Measurements from ENCODE around the gene LMNA. TPM values are rescaled to one million over a fixed set of nuclear protein-coding genes. Genes with fewer than 3 reads are reported as not detected.

The LMNA gene
- total RNA-seq, 2 experiments from 2014 or later = 6.5 to 14.3 TPM

DNA sequence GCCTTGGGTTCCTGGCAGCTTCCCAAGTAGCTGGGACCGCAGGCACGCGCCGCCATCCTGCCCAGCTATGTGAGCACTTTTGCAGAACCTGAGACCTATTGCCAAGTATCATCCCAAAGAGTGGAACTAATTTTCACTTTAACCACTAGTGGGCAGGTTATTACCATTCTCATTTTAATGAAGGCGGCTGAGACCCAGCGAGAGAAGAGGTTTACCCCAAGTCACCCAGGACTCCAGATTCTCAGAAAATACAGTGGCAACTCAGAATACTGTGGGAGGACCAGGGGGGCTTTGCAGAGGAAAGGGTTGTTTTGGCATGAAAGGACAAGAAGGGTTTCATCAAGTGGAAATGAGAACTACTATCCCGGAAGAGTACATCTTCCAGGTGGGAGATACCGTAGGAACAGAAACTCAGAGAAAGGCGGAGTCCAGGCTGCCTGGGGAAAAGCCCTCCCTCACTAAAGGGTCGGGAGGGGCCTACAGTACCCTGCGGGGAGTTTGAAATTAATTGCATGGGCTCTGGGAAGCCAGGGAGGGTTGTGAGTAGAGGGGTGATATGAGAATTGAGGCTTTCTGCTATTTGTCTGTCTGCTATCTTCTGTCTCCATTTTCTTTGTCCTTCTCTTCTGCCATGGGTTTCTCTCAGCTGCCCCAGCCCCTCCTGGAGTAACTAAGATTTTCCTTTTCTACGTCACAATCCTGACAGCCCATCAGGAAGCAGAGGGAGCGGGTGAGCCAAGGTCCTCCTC, 31.7 kb downstream of the LMNA start:
- Histone ChIP-seq H4K20me1 (ENCODE audit: insufficient read depth, low read length) (no peaks in the 10 kb centered on the region), H3K4me1 (ENCODE audit: insufficient read depth, low read length, poor library complexity, severe bottlenecking) (peaks cover 41% of the 10 kb centered on the region)

DNA sequence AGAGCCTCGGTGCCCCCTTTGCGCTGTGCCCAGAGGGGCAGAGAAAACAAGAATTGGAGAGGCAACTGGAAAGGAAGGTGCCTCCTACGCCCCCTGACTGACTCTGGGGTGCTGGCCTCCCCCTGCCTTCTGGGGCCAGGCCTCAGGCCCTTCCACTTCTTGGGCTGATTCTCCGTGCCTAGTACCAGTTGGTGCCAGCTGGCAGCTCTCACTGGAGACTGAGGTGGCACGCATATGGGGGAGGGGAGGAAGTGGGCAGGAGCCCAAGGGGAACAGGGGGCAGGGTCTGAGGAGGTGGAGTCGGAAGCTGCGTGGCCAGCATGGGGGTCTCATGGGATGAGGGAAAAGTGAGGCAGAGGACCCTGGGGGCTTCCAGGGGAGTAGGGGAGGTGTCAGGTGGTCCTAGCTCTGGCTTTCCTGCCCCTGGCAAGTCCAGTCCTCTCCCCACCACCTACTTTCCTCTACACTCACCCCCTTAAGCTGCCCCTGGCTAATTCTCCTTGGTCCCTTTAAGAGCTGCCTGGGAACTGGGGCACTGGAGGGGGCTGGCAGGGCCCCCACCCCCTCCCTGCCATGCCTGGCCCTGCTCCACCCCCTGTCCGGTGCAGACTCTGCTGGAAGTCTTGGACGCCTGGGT, 32.4 kb downstream of the LMNA start:
- intact Hi-C loops (cut with micrococcal nuclease; ENCODE audit: unreplicated experiment) = loop anchor here (1.0 kb wide), 2 partner anchors 66 to 78 kb away; partner anchors contain the start of gene PMF1
- Histone ChIP-seq H4K20me1 (ENCODE audit: insufficient read depth, low read length) (no peaks in the 10 kb centered on the region), H3K36me3 (ENCODE audit: insufficient read depth, low read length) (no peaks in the 10 kb centered on the region), H3K4me3 (ENCODE audit: low read depth, low read length, poor library complexity, severe bottlenecking) (peak overlapping the region; percentile 40), H3K4me2 (ENCODE audit: low read length) (peak overlapping the region; percentile 85), H3K9me3 (ENCODE audit: low read length) (no peaks in the 10 kb centered on the region), H3K9me2 (ENCODE audit: insufficient read depth, low read length) (no peaks in the 10 kb centered on the region), H2AFZ (ENCODE audit: low read length) (peak overlapping the region; percentile 53), H3K27ac (ENCODE audit: low read depth, low read length, poor library complexity, severe bottlenecking) (peak overlapping the region; percentile 95), H3K79me2 (ENCODE audit: insufficient read depth, low read depth, low read length) (peaks cover 13% of the 10 kb centered on the region; the same call in 1 of the 2 replicates), H3K4me1 (ENCODE audit: insufficient read depth, low read length, poor library complexity, severe bottlenecking) (peaks cover 48% of the 10 kb centered on the region)
- no TSS peak for BruUV-seq (replicated peaks)
- POLR2A ChIA-PET = interaction anchor here (0.6 to 3.5 kb wide), 8 partner anchors 11 to 136 kb away, joined by 3 to 18 read pairs (median 5); partner anchors contain the start of genes PMF1 and SMG5
- DNase-seq (ENCODE audit: low spot score) = no peak
- TF ChIP-seq, protein P1, sequence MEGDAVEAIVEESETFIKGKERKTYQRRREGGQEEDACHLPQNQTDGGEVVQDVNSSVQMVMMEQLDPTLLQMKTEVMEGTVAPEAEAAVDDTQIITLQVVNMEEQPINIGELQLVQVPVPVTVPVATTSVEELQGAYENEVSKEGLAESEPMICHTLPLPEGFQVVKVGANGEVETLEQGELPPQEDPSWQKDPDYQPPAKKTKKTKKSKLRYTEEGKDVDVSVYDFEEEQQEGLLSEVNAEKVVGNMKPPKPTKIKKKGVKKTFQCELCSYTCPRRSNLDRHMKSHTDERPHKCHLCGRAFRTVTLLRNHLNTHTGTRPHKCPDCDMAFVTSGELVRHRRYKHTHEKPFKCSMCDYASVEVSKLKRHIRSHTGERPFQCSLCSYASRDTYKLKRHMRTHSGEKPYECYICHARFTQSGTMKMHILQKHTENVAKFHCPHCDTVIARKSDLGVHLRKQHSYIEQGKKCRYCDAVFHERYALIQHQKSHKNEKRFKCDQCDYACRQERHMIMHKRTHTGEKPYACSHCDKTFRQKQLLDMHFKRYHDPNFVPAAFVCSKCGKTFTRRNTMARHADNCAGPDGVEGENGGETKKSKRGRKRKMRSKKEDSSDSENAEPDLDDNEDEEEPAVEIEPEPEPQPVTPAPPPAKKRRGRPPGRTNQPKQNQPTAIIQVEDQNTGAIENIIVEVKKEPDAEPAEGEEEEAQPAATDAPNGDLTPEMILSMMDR (conservative IDR thresholded peaks at IDR 0.05; ENCODE audit: low read length) = no peak
- TF ChIP-seq EZH2phosphoT487 (IDR thresholded peaks at IDR 0.05; ENCODE audit: borderline replicate concordance, low read depth, low read length) = no peak
- CTCF ChIA-PET (ENCODE audit: unreplicated experiment) = interaction anchor here (0.8 to 2.2 kb wide), 6 partner anchors 9 to 137 kb away, joined by 3 to 6 read pairs (median 3); partner anchors contain the start of gene TMEM79

More for the DNA sequence above, 31.7 kb downstream of the LMNA start:
- peaks cover 13% of the 10 kb centered on the region; the same call in 1 of the 2 replicates for H3K79me2 ChIP-seq (ENCODE audit: insufficient read depth, low read depth, low read length)
- intact Hi-C loops (cut with micrococcal nuclease; ENCODE audit: unreplicated experiment) = loop anchor here (1.0 kb wide), 2 partner anchors 67 to 79 kb away; partner anchors contain the start of gene PMF1
- no peaks in the 10 kb centered on the region for H3K36me3 ChIP-seq (ENCODE audit: insufficient read depth, low read length)
- no peak for TF ChIP-seq EZH2phosphoT487 (IDR thresholded peaks at IDR 0.05; ENCODE audit: borderline replicate concordance, low read depth, low read length)
- TF ChIP-seq, protein P1 (conservative IDR thresholded peaks at IDR 0.05; ENCODE audit: low read length) = peak; percentile 93
- BruUV-seq (replicated peaks) = no TSS peak
- peak overlapping the region; percentile 53 for H2AFZ ChIP-seq (ENCODE audit: low read length)
- H3K9me3 ChIP-seq (ENCODE audit: low read length) = no peaks in the 10 kb centered on the region
- H3K27ac ChIP-seq (ENCODE audit: low read depth, low read length, poor library complexity, severe bottlenecking) = peak overlapping the region; percentile 95
- peak overlapping the region; percentile 85 for H3K4me2 ChIP-seq (ENCODE audit: low read length)
- no peaks in the 10 kb centered on the region for H3K9me2 ChIP-seq (ENCODE audit: insufficient read depth, low read length)
- H3K4me3 ChIP-seq (ENCODE audit: low read depth, low read length, poor library complexity, severe bottlenecking) = peak overlapping the region; percentile 40
- POLR2A ChIA-PET = interaction anchor here (0.6 to 3.5 kb wide), 5 partner anchors 11 to 81 kb away, joined by 3 to 18 read pairs (median 3); no protein-coding TSS in a partner anchor
- CTCF ChIA-PET (ENCODE audit: unreplicated experiment) = interaction anchor here (0.5 to 2.2 kb wide), 5 partner anchors 9 to 401 kb away, joined by 3 to 6 read pairs (median 3); no protein-coding TSS in a partner anchor
- DNase-seq (ENCODE audit: low spot score) = peak; percentile 89

Measured in OCI-LY7 (cell line).